Liver (tissue), 9 donors: ENCODE data around the gene OR5AU1. TPM values are rescaled to one million over a fixed set of nuclear protein-coding genes. Genes with fewer than 3 reads are reported as not detected.

Experiments used
- DNase-seq: peaks from one replicate; pipeline ENCODE4 v3.0.0-alpha.2; 2017; ENCODE audit warnings: low spot score
- H3K27ac ChIP-seq, 2 donors: one replicate each; pipeline ENCODE4 v1.7.0; 2013; ENCODE audit warnings: inconsistent platforms in 2 of 2, low read length in 2 of 2, control low read depth in 1 of 2, low read depth in 1 of 2, mild to moderate bottlenecking in 1 of 2
- H3K27me3 ChIP-seq, 4 donors: one replicate each; pipeline versions ENCODE4 v1.6.1 to v1.7.0; 2013; ENCODE audit warnings: low read length in 3 of 4, inconsistent platforms in 1 of 4, mild to moderate bottlenecking in 1 of 4, moderate library complexity in 1 of 4; ENCODE audit not compliant: control insufficient read depth in 4 of 4, insufficient read depth in 4 of 4
- H3K36me3 ChIP-seq, 4 donors: one replicate each; pipeline versions ENCODE4 v1.6.1 to v1.7.0; 2013; ENCODE audit warnings: low read length in 3 of 4, mild to moderate bottlenecking in 3 of 4, low read depth in 1 of 4, moderate library complexity in 1 of 4; ENCODE audit not compliant: control insufficient read depth in 4 of 4, insufficient read depth in 3 of 4
- H3K4me1 ChIP-seq, 4 donors: one replicate each; pipeline versions ENCODE4 v1.6.1 to v1.7.0; 2013; ENCODE audit warnings: low read length in 3 of 4, mild to moderate bottlenecking in 3 of 4, moderate library complexity in 1 of 4; ENCODE audit not compliant: control insufficient read depth in 4 of 4, insufficient read depth in 4 of 4
- H3K4me3 ChIP-seq, 3 donors: one replicate each; pipeline versions ENCODE4 v1.6.1 to v1.7.0; 2013; ENCODE audit warnings: low read length in 3 of 3, control low read depth in 1 of 3, low read depth in 1 of 3, mild to moderate bottlenecking in 1 of 3
- H3K9ac ChIP-seq, 2 donors: one replicate each; pipeline ENCODE4 v1.7.0; 2013; ENCODE audit warnings: low read length in 2 of 2, mild to moderate bottlenecking in 2 of 2, moderate library complexity in 2 of 2, control low read depth in 1 of 2, low read depth in 1 of 2
- H3K9me3 ChIP-seq, 4 donors: one replicate each; pipeline versions ENCODE4 v1.6.1 to v1.7.0; 2013; ENCODE audit warnings: low read length in 3 of 4; ENCODE audit not compliant: control insufficient read depth in 4 of 4
- EGR1 ChIP-seq, 2 donors: IDR thresholded peaks; 2 replicates each; pipeline ENCODE4 v1.6.1; 2016 to 2018; ENCODE audit warnings: antibody characterized with exemption in 2 of 2, low read depth in 2 of 2
- FOXA1 ChIP-seq: IDR thresholded peaks from 2 replicates; pipeline ENCODE4 v1.6.1; 2016; ENCODE audit warnings: antibody characterized with exemption
- FOXA2 ChIP-seq: IDR thresholded peaks from 2 replicates; pipeline ENCODE4 v1.6.1; 2016; ENCODE audit warnings: antibody characterized with exemption
- GABPA ChIP-seq, 2 donors: IDR thresholded peaks in 1 of 2; conservative IDR thresholded peaks in 1 of 2; 2 replicates each; pipeline ENCODE4 v1.6.1; 2016; ENCODE audit warnings: antibody characterized with exemption in 2 of 2, mild to moderate bottlenecking in 1 of 2, moderate library complexity in 1 of 2
- HNF4A ChIP-seq, 2 donors: conservative IDR thresholded peaks; 2 replicates each; pipeline ENCODE4 v1.6.1; 2016; ENCODE audit warnings: antibody characterized with exemption in 2 of 2, mild to moderate bottlenecking in 2 of 2
- HNF4G ChIP-seq: IDR thresholded peaks from 2 replicates; pipeline ENCODE4 v1.6.1; 2016; ENCODE audit warnings: antibody characterized with exemption
- JUND ChIP-seq, 2 donors: IDR thresholded peaks; 2 replicates each; pipeline ENCODE4 v1.6.1; 2016; ENCODE audit warnings: antibody characterized with exemption in 2 of 2
- NR2F2 ChIP-seq: IDR thresholded peaks from 2 replicates; pipeline ENCODE4 v1.6.1; 2016; ENCODE audit warnings: antibody characterized with exemption
- RAD21 ChIP-seq, 2 donors: IDR thresholded peaks; 2 replicates each; pipeline ENCODE4 v1.6.1; 2016; ENCODE audit warnings: antibody characterized with exemption in 2 of 2, mild to moderate bottlenecking in 2 of 2
- RXRA ChIP-seq, 2 donors: IDR thresholded peaks; 2 replicates each; pipeline ENCODE4 v1.6.1; 2017 to 2018; ENCODE audit warnings: antibody characterized with exemption in 2 of 2, mild to moderate bottlenecking in 1 of 2
- SP1 ChIP-seq: IDR thresholded peaks from 2 replicates; pipeline ENCODE4 v1.6.1; 2018; ENCODE audit warnings: antibody characterized with exemption, mild to moderate bottlenecking
- TAF1 ChIP-seq: conservative IDR thresholded peaks from 2 replicates; pipeline ENCODE4 v1.6.1; 2016; ENCODE audit warnings: antibody characterized with exemption, mild to moderate bottlenecking
- YY1 ChIP-seq: IDR thresholded peaks from 2 replicates; pipeline ENCODE4 v1.6.1; 2016; ENCODE audit warnings: antibody characterized with exemption, mild to moderate bottlenecking
- WGBS: extraction: QIAGEN DNeasy Blood & Tissue Kit; methylation state at CpG from one replicate; pipeline ENCODE4 v1.1.7; 2013; 5-methylcytosine and 5-hydroxymethylcytosine counted together
- polyA plus RNA-seq, 2 donors: library from polyadenylated mRNA; stranded (reverse) in 1 of 2; unstranded in 1 of 2; fragments of 200-250 nt in 1 of 2; fragments of >200 nt in 1 of 2; fragmentation: Nextera tagmentation in 1 of 2; extraction: Ambion mirVana in 1 of 2; gene quantifications; one replicate each; pipeline versions ENCODE4 v1.2.1 to v1.2.3, GENCODE V29; 2013 to 2015
- total RNA-seq, 2 donors: library from RNA; depleted of rRNA; stranded (reverse); fragments of >200 nt; gene quantifications; one replicate each; pipeline ENCODE4 v1.2.3, GENCODE V29; 2014
- TF ChIP-seq, protein P1 (sequence below): IDR thresholded peaks from 2 replicates; pipeline ENCODE4 v1.6.1; 2016; ENCODE audit warnings: antibody characterized with exemption, mild to moderate bottlenecking
- TF ChIP-seq, protein P2 (sequence below): IDR thresholded peaks from 2 replicates; pipeline ENCODE4 v1.6.1; 2016; ENCODE audit warnings: antibody characterized with exemption
- TF ChIP-seq, protein P3 (sequence below): IDR thresholded peaks from 2 replicates; pipeline ENCODE4 v1.6.1; 2016; ENCODE audit warnings: antibody characterized with exemption
- TF ChIP-seq, protein P4 (sequence below): fragments of 150-350 bp; IDR thresholded peaks from 2 replicates; pipeline ENCODE4 v1.5.1; 2017; ENCODE audit warnings: improper control_type of control experiment, low read depth, low read length; ENCODE audit not compliant: missing input control
- TF ChIP-seq, protein P5 (sequence below): IDR thresholded peaks from 2 replicates; pipeline ENCODE4 v1.6.1; 2016; ENCODE audit warnings: antibody characterized with exemption
- donor health status: healthy.
- donor health status: healthy.
- donor health status: healthy.
- donor health status: healthy.
- donor health status: healthy.

The OR5AU1 gene
- total and polyA plus RNA-seq, 4 donors, result not detected

DNA sequence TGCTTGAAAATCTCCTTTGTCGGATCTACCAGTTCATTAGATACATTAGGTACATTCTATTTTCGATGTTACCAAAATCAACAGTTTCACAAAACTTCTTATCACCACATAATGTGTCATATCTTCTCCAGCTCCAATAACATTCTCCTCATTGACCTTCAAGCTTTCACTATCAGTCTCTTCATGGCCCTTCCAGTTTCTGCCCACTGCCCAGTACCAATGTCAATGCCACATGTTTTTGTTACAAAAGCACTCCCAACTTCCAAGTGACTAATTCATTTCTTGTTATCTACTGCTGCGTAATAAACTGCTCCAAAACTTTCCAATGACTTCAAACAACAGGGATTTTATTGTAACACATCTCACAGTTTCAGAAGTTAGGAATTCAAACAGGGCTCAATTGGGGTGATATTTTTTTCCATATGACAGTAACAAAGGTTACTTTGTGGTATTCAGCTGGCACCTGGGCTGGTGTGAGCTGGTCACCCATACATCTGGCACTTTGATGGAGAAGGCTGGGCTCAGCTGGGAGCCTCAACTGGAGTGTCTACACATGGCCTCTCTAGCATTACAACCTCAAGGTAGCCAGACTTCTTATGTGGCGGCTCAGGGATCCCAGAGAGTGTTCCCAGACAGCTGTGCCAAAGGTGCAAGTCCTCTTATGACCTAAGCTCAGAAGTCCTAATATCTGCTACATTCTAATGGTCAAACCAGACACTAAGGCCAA lies 6.1 kb downstream of the OR5AU1 start:
- no peak for DNase-seq
- TF ChIP-seq FOXA2 (no peak), JUND (IDR thresholded peaks at IDR 0.05) (no peak), NR2F2 (no peak), RXRA (IDR thresholded peaks at IDR 0.05) (no peak), YY1 (no peak), HNF4G (no peak), FOXA1 (no peak), GABPA (IDR thresholded peaks at IDR 0.05 in 1 of 2, conservative IDR thresholded peaks at IDR 0.05 in 1 of 2) (no peak), RAD21 (IDR thresholded peaks at IDR 0.05) (no peak), HNF4A (conservative IDR thresholded peaks at IDR 0.05) (no peak), EGR1 (IDR thresholded peaks at IDR 0.05; ENCODE audit: low read depth in 2 of 2) (no peak), TAF1 (no peak), SP1 (no peak)
- TF ChIP-seq, protein P1, sequence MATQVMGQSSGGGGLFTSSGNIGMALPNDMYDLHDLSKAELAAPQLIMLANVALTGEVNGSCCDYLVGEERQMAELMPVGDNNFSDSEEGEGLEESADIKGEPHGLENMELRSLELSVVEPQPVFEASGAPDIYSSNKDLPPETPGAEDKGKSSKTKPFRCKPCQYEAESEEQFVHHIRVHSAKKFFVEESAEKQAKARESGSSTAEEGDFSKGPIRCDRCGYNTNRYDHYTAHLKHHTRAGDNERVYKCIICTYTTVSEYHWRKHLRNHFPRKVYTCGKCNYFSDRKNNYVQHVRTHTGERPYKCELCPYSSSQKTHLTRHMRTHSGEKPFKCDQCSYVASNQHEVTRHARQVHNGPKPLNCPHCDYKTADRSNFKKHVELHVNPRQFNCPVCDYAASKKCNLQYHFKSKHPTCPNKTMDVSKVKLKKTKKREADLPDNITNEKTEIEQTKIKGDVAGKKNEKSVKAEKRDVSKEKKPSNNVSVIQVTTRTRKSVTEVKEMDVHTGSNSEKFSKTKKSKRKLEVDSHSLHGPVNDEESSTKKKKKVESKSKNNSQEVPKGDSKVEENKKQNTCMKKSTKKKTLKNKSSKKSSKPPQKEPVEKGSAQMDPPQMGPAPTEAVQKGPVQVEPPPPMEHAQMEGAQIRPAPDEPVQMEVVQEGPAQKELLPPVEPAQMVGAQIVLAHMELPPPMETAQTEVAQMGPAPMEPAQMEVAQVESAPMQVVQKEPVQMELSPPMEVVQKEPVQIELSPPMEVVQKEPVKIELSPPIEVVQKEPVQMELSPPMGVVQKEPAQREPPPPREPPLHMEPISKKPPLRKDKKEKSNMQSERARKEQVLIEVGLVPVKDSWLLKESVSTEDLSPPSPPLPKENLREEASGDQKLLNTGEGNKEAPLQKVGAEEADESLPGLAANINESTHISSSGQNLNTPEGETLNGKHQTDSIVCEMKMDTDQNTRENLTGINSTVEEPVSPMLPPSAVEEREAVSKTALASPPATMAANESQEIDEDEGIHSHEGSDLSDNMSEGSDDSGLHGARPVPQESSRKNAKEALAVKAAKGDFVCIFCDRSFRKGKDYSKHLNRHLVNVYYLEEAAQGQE, result no peak
- TF ChIP-seq, protein P2, sequence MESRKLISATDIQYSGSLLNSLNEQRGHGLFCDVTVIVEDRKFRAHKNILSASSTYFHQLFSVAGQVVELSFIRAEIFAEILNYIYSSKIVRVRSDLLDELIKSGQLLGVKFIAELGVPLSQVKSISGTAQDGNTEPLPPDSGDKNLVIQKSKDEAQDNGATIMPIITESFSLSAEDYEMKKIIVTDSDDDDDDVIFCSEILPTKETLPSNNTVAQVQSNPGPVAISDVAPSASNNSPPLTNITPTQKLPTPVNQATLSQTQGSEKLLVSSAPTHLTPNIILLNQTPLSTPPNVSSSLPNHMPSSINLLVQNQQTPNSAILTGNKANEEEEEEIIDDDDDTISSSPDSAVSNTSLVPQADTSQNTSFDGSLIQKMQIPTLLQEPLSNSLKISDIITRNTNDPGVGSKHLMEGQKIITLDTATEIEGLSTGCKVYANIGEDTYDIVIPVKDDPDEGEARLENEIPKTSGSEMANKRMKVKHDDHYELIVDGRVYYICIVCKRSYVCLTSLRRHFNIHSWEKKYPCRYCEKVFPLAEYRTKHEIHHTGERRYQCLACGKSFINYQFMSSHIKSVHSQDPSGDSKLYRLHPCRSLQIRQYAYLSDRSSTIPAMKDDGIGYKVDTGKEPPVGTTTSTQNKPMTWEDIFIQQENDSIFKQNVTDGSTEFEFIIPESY, result no peak
- TF ChIP-seq, protein P3, sequence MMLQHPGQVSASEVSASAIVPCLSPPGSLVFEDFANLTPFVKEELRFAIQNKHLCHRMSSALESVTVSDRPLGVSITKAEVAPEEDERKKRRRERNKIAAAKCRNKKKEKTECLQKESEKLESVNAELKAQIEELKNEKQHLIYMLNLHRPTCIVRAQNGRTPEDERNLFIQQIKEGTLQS, result no peak
- TF ChIP-seq, protein P4, sequence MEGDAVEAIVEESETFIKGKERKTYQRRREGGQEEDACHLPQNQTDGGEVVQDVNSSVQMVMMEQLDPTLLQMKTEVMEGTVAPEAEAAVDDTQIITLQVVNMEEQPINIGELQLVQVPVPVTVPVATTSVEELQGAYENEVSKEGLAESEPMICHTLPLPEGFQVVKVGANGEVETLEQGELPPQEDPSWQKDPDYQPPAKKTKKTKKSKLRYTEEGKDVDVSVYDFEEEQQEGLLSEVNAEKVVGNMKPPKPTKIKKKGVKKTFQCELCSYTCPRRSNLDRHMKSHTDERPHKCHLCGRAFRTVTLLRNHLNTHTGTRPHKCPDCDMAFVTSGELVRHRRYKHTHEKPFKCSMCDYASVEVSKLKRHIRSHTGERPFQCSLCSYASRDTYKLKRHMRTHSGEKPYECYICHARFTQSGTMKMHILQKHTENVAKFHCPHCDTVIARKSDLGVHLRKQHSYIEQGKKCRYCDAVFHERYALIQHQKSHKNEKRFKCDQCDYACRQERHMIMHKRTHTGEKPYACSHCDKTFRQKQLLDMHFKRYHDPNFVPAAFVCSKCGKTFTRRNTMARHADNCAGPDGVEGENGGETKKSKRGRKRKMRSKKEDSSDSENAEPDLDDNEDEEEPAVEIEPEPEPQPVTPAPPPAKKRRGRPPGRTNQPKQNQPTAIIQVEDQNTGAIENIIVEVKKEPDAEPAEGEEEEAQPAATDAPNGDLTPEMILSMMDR, result no peak
- TF ChIP-seq, protein P5, sequence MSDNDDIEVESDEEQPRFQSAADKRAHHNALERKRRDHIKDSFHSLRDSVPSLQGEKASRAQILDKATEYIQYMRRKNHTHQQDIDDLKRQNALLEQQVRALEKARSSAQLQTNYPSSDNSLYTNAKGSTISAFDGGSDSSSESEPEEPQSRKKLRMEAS, result no peak
- Histone ChIP-seq H3K4me3 (no peak overlapping the region), H3K36me3 (no peaks in the 10 kb centered on the region), H3K4me1 (no peaks in the 10 kb centered on the region), H3K9ac (no peak overlapping the region), H3K27me3 (no peaks in the 10 kb centered on the region), H3K9me3 (peaks cover 0 to 5% (median under 1%) of the 10 kb centered on the region in 4 donors), H3K27ac (no peak overlapping the region)
- WGBS, result 88% methylated on average over 4 of the region's 4 CpGs
